Measurements from ENCODE around the gene LRRTM4.

Gene LRRTM4

GRCh38 chr2:77521931-77522470, at the start of gene LRRTM4:
TSS of gene LRRTM4 (minus strand) at chr2:77522376.
- DNase-seq = peak in 40 of 56 donors; percentile 7 to 86 (median 43)

DNA sequence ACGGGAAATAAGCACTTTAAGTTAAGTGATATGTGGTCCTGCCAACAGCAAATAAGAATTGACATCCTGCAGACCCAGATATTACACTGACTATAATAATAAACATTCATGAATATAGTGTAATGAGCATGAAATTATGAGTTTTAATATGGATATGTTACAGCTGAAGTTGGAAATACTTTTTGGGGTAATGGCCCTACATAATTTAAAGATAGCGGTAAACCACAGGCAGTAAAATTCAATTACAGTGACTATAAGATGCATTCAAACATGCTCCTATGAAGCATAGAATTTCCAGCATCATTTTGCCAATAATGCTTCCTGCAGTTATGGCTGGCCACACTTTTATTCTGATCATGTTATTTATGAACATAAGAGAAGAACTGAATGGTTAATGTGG, 49.4 kb upstream of the LRRTM4 start:
- no peak for DNase-seq

GRCh38 chr2:77567723-77568122, 45.5 kb upstream of the LRRTM4 start:
- DNase-seq = no peak

- no peak for DNase-seq
Measured at GRCh38 chr2:77566582-77566981, 44.4 kb upstream of the LRRTM4 start.

GRCh38 chr2:77566131-77566530, 44.0 kb upstream of the LRRTM4 start:
- no peak for DNase-seq

- peak in 1 of 56 donors; percentile 0 for DNase-seq
Measured at GRCh38 chr2:77552956-77553355, 30.8 kb upstream of the LRRTM4 start.

- DNase-seq = no peak
Measured at GRCh38 chr2:77538031-77538430, 15.9 kb upstream of the LRRTM4 start.

DNA sequence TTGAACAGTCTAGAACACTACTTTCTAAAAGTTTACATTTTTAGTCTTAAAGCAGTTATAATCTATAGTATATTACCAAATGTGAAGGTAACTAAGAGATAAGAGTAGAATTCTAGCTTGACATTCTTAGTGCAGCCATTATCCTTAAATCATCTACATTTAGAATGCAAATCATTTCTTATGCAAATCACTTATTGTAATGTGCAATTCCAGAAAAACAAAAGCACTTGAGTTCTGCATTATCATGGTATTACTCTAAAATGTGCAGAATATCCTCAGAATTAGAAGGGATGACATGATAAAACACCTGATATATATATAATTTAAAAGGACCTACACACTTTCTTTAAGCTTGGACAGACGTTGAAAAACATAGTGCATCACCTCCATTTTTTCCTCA, 712 bp upstream of the LRRTM4 start:
- no peak for DNase-seq

- peak in 1 of 56 donors; percentile 9 for DNase-seq
Measured at GRCh38 chr2:77521548-77521891, 656 bp downstream of the LRRTM4 start.

DNA sequence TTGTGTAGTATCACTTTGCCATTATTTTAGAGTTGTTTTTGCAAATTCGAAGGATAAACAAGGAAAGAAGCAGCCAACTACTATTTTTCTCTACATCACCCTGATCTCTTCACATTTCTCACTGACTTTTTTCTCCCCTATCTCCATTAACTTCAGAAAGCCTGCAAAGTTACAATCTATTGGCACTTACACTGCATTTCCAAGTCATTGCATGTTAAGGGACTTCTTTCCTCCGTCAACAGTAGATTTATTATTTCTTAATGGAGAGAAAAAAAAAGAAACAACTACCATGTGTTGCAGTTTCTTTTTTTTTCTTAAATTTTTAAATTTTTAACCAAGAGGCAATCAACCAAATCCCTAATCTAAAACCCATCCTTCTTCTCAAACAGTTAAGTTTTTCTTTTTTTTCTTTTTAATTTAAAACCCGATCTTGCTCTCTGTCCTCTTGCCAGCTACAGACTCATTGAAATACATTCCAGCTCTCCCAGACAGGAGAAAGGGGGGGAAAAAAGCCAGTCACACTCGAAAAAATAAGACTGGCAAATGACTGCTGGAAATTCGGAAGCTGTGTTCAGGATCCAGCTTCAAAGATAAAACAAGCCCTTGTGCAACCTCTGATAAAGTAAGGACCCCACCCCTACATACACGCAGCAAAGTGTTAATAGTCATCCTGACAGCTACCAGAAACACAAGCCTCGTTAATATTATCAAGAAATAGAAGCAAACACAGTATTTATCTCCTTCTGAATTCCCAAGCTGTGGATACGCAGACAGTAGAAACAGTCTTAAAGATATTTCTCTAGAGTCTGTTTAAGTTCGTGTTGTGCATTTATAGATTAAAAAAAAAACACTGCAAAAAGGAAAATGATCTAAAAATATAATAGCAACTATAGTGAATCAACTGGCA, 1.3 kb downstream of the LRRTM4 start:
- peak in 1 of 56 donors; percentile 28 for DNase-seq

DNA sequence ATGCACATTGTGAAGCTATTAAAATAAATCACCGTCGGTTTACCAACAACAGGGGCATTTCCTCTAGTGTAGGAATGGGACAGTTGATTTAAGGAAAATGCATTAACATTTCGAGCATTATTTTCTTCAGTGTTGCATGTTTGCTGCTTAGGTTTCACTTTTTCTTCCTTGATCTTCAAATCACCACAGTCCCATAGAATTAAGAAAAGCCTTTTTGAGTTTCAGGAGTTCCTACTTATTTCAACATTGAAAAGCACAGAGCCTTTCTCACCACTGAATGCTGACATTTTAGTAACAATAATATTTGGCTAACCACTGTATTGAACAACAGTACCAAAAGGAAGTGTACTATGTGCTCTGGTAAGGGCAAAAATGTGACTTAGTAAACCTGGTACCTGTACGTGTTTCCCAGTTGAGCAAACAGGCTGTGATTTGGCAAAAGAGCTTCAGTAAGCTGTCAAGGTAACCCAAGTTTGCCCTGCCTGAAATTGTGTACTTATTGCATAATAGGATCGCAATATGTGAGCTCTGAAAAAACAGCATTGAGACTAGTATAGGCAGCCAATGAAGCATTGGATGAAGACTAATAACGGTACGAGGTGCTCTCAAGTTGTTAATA, 2.2 kb downstream of the LRRTM4 start:
- DNase-seq = no peak

- peak in 5 of 56 donors; percentile 0 to 38 (median 17) for DNase-seq
Measured at GRCh38 chr2:77519164-77519887, 2.9 kb downstream of the LRRTM4 start.

- DNase-seq = peak in 1 of 56 donors; percentile 6
Measured at GRCh38 chr2:77518311-77518710, 3.9 kb downstream of the LRRTM4 start.

DNA sequence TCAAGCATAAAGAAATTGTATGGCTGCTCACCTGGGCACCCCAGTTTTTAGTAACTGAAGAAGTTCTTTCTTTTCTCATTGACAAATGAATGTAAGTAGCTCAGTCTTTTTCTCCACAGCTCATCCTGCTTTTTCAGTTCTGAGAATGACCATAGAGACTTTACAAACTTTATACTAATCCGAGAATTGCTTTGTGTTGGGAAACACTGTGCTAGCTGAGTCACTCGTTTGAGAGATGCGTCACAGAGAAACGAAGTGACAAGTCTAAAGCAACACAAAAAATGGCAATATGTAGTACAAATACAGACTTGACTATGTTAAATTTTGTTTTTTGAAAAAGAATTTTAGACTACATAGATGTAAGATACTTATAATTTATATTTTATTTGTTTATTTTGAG, 9.0 kb downstream of the LRRTM4 start:
- DNase-seq = no peak

DNA sequence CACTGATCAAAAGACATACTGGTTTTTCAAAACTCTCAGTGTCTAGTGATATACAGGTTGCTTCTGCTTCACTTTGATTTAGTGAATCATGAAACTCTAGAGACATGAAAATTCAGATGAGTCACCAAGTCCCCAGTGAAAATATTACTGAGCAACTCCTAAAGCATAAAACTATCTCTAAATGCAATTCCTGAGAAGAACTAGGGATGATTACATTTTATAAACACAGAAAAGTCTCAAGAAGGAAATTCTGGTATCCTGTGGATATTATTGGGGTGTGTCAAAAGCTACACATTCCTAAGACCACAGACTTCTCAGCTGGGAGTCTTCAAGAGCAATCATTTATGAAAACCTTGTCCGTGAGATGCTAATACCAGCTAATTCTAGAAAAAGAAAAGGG, 9.7 kb downstream of the LRRTM4 start:
- no peak for DNase-seq

GRCh38 chr2:77508511-77508910, 13.7 kb downstream of the LRRTM4 start:
- no peak for DNase-seq

- no peak for DNase-seq
Measured at GRCh38 chr2:77507657-77508056, 14.5 kb downstream of the LRRTM4 start.

- DNase-seq = no peak
Measured at GRCh38 chr2:77488141-77488540, 34.0 kb downstream of the LRRTM4 start.

DNA sequence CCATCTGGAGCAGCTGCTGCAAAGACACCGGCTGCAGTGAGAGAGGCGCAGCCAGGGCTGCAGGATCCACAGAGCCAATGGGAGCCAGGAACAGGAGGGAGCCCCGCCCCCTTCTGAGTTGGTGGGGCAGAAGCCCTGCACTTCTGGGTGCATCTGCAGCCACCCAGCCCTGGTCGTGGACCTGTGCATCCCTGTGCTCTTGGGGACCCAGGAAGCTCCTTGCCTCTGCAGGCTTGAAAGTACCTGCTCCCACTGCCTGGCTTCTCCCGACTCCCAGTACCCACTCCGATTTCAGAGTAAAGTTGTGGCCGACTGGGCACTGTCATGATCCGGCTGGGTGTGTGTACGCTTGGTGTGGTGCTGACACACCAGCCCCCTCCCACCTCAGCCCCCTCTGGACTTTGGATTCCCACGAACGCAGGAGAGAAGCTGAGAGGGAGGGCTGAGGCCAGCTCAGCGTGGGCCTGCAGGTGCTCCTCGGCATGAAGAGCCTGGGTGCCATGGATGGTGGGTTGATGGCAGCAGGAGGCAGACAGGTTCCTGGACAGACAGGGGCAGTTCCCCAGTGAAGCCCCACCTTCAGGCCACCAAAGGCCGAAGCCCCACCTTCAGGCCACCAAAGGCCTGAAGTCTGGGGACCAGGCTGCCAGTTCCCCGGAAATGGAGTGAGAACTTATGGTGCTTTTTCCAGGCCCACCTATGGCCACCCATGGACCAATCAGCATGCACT, 34.9 kb downstream of the LRRTM4 start:
- no peak for DNase-seq

DNA sequence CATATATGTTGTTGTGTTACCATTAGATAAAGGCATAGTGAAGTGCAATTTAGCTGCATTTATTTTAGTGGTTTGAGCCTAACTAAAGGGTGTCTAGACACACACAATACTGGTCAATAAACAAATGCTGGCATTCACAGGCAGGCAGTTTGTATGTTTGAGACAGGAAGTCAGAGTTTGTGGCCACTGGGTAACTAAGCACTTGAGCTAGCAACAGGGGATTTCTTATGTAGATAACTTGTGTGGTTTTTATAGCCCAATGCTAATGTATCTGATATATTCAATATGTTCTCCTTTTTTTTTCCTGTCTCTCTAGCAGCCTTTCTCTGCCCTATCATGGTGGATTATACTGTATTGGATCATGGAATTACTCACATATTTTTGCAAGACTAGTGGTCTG, 38.1 kb downstream of the LRRTM4 start:
- DNase-seq = no peak

- no peak for DNase-seq
Measured at GRCh38 chr2:77479895-77480294, 42.3 kb downstream of the LRRTM4 start.

Measured in amygdala (tissue), 56 donors.